ENCODE results near the gene PANK4.

The PANK4 gene

DNA sequence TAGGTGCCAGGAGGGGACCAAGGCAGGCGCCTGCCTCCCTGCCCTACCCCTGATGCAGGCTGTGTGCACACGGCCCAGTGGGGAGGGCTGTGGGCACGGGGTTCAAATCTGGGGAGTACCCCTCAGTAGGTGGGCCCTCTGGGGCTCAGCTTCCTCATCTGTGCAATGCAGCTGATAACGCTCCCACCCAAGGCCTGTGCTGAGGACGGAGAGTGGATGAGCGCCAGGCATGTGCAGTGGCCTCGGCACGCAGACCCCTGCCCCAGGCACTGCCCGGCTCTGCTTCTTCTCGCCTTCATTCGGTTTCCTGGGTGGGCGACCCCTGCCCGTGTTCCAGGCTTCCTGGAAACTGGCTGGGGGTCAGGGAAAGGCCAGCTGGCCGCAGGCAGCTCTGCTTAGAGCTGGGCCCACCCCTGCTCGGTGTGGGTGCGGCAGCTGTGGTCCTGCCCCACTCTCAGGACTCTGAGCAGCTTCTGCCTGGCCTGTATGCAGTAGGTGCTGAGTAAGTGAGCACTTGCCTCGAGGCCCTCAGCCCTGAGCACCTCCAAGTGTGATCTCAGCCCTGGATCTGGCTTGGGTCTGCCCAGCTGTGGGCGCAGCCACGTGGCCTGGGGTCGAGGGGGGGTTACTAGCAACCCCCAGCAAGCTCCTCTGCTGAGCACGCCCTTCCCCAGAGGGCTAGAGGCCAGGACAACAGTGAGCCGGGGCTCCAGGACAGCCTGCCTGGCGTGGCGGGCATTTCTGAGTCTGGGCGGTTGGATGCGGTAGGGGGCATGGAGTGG, 17.9 kb upstream of the PANK4 start:
- no peak for DNase-seq

DNA sequence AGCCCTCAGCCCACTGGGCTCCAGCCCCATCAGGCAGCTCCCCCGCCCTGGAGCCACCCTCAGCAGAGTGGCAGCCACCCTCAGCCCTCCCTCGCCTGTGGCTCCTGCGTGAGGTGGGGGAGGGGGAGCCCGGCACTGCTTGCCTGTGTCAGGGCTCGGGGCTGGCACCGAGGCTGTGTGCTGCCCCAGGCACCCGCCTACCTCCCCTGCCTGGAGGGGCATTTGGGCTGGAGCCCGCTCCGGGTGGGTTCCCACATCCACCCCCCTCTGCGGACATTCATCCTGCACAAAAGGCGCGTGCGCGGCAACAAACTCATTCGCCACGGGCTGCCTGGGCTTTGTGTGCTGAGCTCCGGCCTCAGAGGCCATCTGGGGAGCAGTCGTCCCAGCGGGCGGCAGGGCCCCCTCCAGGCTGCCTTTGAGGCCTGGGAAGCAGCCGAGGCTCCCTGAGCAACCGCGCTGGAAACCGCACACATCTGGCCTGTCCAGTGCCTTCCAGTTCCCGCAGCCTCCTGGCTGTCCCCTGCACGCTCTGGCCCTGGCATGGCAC, 17.2 kb upstream of the PANK4 start:
- no peak for DNase-seq

DNA sequence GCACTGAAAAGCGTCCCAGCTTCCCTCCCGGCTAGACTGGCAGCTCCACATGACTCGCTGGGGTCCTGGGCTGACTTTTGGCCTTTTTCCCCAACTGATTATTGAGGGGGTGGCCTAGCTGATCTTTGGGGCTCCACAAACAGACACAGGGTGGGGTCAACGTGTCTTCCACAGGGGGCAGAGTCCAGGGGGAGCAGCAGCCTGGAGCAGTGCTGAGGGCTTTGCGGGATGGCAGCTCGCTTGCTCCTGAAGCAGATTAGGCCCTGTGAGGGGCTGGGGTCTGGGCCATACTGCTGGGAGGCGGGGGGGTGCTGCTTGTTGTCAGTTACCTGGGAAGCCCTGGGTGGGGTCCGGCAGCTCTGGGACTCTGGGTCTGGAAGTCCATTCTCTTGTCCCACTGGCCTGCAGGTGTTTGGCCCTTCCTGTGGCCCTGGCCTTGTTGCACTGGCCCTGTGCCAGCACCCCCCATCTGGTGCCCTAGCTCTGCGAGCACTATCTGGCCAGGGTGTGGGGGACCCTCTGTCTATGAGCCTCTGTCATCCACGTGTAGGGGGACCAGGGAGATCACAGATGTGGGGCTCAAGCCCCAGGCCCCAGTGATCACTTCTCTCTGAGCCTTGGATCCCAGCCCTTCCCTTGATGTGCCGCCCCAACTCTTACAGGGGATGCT, 16.0 kb upstream of the PANK4 start:
- DNase-seq: no peak

GRCh38 chr1:2541619-2542245, 15.3 kb upstream of the PANK4 start:
- no peak for DNase-seq

- no peak for DNase-seq
Observed at GRCh38 chr1:2540816-2541492, 14.6 kb upstream of the PANK4 start.

GRCh38 chr1:2539312-2539907, 13.0 kb upstream of the PANK4 start:
- DNase-seq: no peak

GRCh38 chr1:2538872-2539271, 12.5 kb upstream of the PANK4 start:
- no peak for DNase-seq

DNA sequence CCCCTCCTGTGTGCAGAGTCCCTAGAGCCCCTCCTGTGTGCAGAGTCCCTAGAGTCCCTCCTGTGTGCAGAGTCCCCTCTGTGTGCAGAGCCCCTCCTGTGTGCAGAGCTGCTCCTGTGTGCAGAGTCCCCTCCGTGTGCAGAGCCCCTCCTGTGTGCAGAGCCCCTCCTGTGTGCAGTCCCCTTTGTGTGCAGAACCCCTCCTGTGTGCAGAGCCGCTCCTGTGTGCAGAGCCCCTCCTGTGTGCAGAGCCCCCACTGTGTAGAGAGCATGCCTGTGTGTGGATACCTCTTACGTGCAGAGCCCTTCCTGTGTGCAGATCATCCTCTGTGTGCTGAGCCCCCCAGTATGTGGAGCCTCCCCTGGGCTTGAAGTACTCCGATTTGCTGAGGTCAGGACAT, 12.0 kb upstream of the PANK4 start:
- DNase-seq: no peak

DNA sequence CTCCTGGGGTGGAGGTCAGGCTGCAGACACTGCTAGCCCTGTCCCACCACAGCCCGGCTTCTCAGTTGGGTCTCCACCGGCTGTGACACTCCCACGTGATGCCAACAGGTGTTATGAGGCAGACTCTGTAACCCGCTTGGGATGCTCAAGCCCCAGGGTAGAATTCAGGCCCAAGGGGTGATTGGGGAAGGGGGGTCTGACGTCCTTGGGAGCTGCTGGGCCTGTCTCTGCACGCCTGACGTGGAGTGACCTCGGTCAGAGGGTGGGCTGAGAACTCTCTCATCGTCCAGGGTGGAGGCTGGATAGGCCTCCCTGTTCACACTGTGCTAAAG, 11.4 kb upstream of the PANK4 start:
- no peak for DNase-seq

DNA sequence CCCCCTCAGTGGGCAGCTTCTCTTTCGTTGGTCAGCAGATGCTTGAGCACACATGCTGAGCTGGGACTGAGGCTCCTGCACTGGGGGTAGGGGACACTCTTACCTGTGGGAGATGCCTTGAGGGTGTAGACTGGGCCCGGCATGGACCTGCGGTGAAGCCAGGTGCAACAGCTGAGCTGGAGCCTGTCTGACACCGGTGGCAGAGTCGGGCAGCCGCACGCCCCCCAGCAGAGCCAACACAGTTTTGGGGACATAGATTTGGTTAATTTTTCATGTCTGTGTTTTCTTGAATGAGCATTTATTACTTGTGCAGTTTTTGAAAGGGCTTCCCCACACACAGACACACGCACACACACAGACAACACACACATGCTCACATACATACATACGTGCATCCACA, 9.6 kb upstream of the PANK4 start:
- no peak for DNase-seq

DNA sequence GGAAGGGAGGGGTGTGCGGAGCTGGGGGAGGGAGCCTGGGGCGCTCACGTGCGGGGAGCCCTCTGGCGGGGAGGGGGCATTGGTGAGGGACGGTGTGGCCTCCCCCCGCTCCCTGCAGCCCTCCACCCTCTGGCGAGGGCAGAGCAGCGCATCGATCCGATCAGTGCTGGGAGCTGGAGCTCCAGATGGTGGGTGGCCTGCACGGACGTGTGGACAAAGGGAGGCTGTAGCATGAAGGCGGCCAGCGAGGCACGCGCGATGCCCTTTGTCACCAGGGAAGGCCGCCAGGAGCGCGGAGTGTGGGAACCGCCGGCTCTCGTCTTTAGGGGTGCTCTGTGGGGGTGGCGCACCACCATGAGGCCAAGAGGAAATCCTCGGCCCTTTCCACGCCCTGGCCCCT, 9.1 kb upstream of the PANK4 start:
- no peak for DNase-seq

DNA sequence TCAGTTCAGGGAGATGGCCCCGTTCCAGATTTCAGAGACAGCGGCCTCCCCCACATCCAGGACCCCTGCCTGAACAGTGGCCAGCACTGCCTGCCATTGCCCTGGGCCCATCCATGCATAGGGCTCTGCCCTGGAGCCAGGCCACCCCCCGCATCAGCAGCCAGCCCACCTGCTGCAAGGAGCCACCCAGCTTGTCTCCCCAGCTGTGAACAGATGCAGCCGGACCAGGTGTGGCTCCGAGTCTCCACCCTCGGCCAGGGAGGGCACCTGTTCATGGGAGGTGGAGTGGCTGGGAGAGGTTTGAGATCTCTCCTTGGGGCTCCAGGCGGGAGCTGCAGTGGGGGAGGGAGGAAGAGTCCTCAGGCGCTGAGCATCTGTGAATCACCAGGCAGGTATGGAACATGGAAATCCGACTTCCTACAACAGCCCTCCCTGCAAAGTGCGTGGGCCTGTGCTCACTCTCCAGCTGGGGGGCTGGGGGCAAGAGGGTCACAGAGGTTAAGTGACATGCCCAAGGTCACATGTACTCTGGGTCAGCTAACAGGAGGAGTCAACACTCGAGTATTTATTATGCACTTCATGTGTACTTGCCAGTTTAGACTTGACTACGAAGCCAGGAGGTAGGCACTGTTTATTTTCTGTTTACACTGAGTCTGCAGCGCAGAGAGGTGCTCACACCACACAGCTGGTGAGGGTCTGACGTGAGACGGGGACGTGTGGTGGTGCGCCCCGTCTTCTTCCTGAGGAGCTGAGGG, 8.5 kb upstream of the PANK4 start:
- DNase-seq: no peak

DNA sequence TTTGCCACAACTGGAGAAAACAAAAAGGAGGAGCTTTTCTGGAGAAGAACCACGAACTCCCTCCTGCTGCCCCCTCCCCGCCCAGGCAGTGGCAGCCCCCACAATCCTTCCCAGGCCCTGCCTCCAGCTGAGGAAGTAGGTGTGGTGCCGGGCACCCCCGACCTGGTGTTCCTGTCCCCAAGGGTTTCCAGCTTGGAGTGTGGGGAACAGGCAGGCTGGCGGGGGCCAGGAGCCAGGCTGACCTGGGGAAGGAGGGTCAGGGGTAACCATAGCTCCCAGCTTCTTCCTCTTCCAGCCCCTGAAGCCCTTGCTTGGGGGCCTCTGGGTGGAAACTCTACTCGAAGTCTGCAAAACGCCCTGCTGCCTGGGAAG, 7.9 kb upstream of the PANK4 start:
- no peak for DNase-seq

- no peak for DNase-seq
Observed at GRCh38 chr1:2533365-2533764, 7.0 kb upstream of the PANK4 start.

- no peak for DNase-seq
Observed at GRCh38 chr1:2532485-2533160, 6.2 kb upstream of the PANK4 start.

DNA sequence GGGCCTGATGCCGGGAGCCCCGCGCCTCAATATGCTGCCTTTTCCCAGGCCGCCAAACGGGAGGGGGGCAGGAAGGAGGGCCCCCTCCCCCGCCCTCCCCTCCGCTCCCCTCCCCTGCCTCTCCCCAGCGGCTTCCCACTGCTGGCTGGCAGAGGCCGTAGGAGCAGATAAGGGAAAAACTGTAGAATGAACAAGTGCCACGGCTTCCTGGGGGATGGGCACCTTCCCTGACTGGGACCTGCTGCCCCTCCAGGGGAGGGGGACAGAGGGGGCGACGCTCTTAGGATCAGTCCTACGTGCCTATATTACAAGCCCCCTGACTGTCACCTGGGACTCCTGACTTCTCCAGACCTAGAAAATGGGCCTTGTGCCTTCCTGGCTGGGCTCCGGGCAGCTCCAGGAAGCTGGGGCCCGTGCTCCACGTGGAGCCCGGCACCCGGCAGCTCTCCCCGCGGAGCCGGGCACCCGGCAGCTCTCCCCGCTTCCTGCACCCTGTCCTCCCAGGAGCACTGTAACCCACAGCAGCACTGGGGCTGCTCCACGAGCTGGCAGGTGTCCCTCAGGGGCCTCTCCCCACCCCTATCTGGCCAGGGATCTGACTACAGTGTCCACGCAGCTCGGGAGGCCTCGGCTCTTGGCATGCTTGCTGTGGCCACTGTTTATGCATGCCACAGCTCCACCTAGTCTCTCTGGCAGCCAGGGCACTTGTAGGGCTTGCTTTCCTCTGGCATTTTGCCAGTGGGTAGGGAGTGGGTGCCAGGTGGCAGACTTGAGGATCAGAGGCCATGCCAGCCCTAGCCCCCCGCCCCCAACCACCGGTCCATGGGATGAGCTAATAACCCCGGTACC, 4.3 kb upstream of the PANK4 start:
- DNase-seq: no peak

DNA sequence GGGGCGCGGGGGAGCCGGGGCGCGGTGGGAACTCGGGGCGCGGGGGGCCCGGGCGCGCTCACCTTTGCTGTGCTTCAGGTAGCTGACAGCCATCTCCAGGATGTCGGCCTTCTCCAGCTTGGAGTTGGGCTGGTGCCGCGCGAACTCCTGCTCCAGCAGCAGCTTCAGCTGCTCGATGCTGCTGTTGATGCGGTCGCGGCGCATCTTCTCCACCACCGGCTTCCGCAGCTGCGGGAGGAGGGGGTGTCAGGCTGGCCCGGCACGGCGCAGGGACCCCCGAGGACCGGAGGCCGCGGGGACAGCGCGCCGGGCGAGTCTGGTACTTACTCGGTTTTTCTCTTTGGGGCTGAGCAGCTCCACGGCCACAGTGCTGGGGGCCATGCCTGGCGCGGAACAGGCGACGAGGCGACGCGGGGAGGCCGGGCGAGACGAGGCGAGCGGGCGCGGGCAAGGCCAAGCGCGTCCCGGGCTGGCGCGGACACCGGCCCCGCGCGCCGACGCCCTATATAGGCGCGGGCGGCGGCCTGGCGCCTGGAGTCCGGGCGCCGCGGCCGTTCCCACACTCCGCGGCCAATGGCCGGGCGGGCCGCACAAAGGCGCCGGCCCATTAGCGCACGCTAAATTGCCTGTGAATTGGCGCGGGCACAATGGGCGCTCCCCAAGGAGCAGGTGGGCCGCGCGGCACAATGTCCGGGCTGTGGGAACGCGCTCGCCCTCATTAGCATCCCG, 3.6 kb upstream of the PANK4 start, which contains the start of gene HES5:
Gene HES5, minus strand, starts transcription at position 480 of the 729 bp plus-strand sequence. Its CDS starts 99 bp downstream, at position 381.
- DNase-seq: no peak

GRCh38 chr1:2528966-2529783, 2.8 kb upstream of the PANK4 start:
- peak; percentile 54 for DNase-seq

DNA sequence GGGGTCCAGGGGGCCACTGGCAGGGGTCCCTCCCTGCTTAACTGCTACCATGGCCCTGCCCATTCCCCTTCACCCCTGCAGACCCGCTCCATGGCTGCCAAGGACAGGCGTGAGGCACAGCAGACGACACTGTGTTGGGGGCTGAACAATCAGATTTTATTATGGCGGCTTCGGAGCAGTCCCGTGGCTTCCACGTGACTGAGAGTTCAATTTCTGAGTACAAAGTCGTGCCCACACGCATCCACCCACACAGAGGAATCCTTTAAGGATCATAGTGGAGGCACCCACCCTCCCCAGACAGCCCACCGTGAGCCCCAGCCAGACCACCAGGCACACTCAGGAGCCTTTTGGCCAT, 2.2 kb upstream of the PANK4 start:
- DNase-seq: no peak
